H9 (cell line): ENCODE data around the gene GRIK4. TPM values are rescaled to one million over a fixed set of nuclear protein-coding genes. Genes with fewer than 3 reads are reported as not detected.

Experiments used
- DNase-seq: peaks from one replicate; pipeline ENCODE4 v3.0.0-alpha.2; 2017
- H2AFZ ChIP-seq: one replicate; pipeline ENCODE4 v1.6.1; 2013; ENCODE audit warnings: mild to moderate bottlenecking, low read length, control low read depth, moderate library complexity
- H2AK5ac ChIP-seq: 2 replicates; pipeline ENCODE4 v1.6.1; 2013; ENCODE audit warnings: low read length, control low read depth, mixed read lengths; ENCODE audit not compliant: insufficient read length
- H2BK120ac ChIP-seq: one replicate; pipeline ENCODE4 v1.6.1; 2013; ENCODE audit warnings: low read depth, mild to moderate bottlenecking, low read length, control low read depth, inconsistent platforms; ENCODE audit not compliant: poor library complexity, severe bottlenecking
- H2BK12ac ChIP-seq: 2 replicates; pipeline ENCODE4 v1.6.1; 2013; ENCODE audit warnings: low read length, control low read depth, mixed read lengths, low read depth; ENCODE audit not compliant: insufficient read length
- H2BK15ac ChIP-seq: 2 replicates; pipeline ENCODE4 v1.6.1; 2013; ENCODE audit warnings: low read depth, low read length, control low read depth
- H2BK20ac ChIP-seq: one replicate; pipeline ENCODE4 v1.6.1; 2013; ENCODE audit warnings: low read depth, mild to moderate bottlenecking, low read length, control low read depth, inconsistent platforms; ENCODE audit not compliant: poor library complexity, severe bottlenecking
- H2BK5ac ChIP-seq: 2 replicates; pipeline ENCODE4 v1.6.1; 2013; ENCODE audit warnings: low read length, control low read depth, mixed read lengths; ENCODE audit not compliant: insufficient read length
- H3K14ac ChIP-seq: 2 replicates; pipeline ENCODE4 v1.6.1; 2013; ENCODE audit warnings: low read length, control low read depth; ENCODE audit not compliant: insufficient read depth
- H3K18ac ChIP-seq: 2 replicates; pipeline ENCODE4 v1.6.1; 2013; ENCODE audit warnings: low read depth, mild to moderate bottlenecking, mixed read lengths, low read length, control low read depth; ENCODE audit not compliant: insufficient read length
- H3K23ac ChIP-seq: 2 replicates; pipeline ENCODE4 v1.6.1; 2013; ENCODE audit warnings: low read length, control low read depth, mixed read lengths, low read depth; ENCODE audit not compliant: insufficient read length
- H3K23me2 ChIP-seq: 2 replicates; pipeline ENCODE4 v1.6.1; 2013; ENCODE audit warnings: low read depth, mild to moderate bottlenecking, mixed read lengths, low read length, control low read depth; ENCODE audit not compliant: insufficient read length, poor library complexity, severe bottlenecking
- H3K27ac ChIP-seq: 2 replicates; pipeline ENCODE4 v1.5.1; 2013; ENCODE audit warnings: low read length, control low read depth, mixed read lengths, low read depth; ENCODE audit not compliant: insufficient read length
- H3K27me3 ChIP-seq: 2 replicates; pipeline ENCODE4 v1.6.1; 2013; ENCODE audit warnings: low read length, control low read depth, inconsistent platforms; ENCODE audit not compliant: insufficient read depth
- H3K4ac ChIP-seq: 2 replicates; pipeline ENCODE4 v1.6.1; 2013; ENCODE audit warnings: low read depth, mild to moderate bottlenecking, control low read depth, inconsistent platforms, low read length, moderate library complexity
- H3K4me1 ChIP-seq: 2 replicates; pipeline ENCODE4 v1.6.1; 2013; ENCODE audit warnings: low read length, control low read depth, inconsistent platforms; ENCODE audit not compliant: insufficient read depth
- H3K4me2 ChIP-seq: 2 replicates; pipeline ENCODE4 v1.6.1; 2013; ENCODE audit warnings: low read length, control low read depth, mixed read lengths; ENCODE audit not compliant: insufficient read length, insufficient read depth
- H3K56ac ChIP-seq: 2 replicates; pipeline ENCODE4 v1.6.1; 2013; ENCODE audit warnings: low read depth, mild to moderate bottlenecking, mixed read lengths, low read length, control low read depth; ENCODE audit not compliant: insufficient read length
- H3K79me1 ChIP-seq: 2 replicates; pipeline ENCODE4 v1.6.1; 2013; ENCODE audit warnings: low read depth, mild to moderate bottlenecking, moderate library complexity, low read length, control low read depth, inconsistent platforms; ENCODE audit not compliant: insufficient read depth, poor library complexity, severe bottlenecking
- H3K79me2 ChIP-seq: 2 replicates; pipeline ENCODE4 v1.6.1; 2013; ENCODE audit warnings: low read length, control low read depth, inconsistent platforms; ENCODE audit not compliant: insufficient read depth
- H3K9ac ChIP-seq: 2 replicates; pipeline ENCODE4 v1.6.1; 2013; ENCODE audit warnings: low read length, control low read depth, mixed read lengths; ENCODE audit not compliant: insufficient read length; ENCODE audit errors: extremely low read depth
- H3K9me3 ChIP-seq: one replicate; pipeline ENCODE4 v1.6.1; 2013; ENCODE audit warnings: low read depth, low read length, inconsistent platforms; ENCODE audit not compliant: control insufficient read depth
- H3T11ph ChIP-seq: one replicate; pipeline ENCODE4 v1.6.1; 2013; ENCODE audit warnings: mild to moderate bottlenecking, low read length, control low read depth, inconsistent platforms
- H4K20me1 ChIP-seq: one replicate; pipeline ENCODE4 v1.6.1; 2013; ENCODE audit not compliant: control insufficient read depth, insufficient read length, insufficient read depth
- H4K5ac ChIP-seq: 2 replicates; pipeline ENCODE4 v1.6.1; 2013; ENCODE audit warnings: low read depth, mild to moderate bottlenecking, mixed read lengths, low read length, control low read depth; ENCODE audit not compliant: insufficient read length
- H4K8ac ChIP-seq: replicated peaks from 2 replicates; pipeline ENCODE4 v1.6.1; 2013; ENCODE audit warnings: low read length, control low read depth, mixed read lengths, low read depth; ENCODE audit not compliant: insufficient read length
- H4K91ac ChIP-seq: 2 replicates; pipeline ENCODE4 v1.6.1; 2013; ENCODE audit warnings: low read depth, mild to moderate bottlenecking, moderate library complexity, mixed read lengths, low read length, control low read depth; ENCODE audit not compliant: insufficient read length
- H3K27ac Mint-ChIP-seq, 3 experiments: 2 replicates in 2 of 3; 3 replicates in 1 of 3; pipeline ENCODE4 v1.8.0; 2020 to 2021; ENCODE audit warnings: mixed read lengths in 3 of 3, mild to moderate bottlenecking in 1 of 3, moderate library complexity in 1 of 3
- H3K27me3 Mint-ChIP-seq: 2 replicates; pipeline ENCODE4 v1.8.0; 2021; ENCODE audit warnings: low read depth, mild to moderate bottlenecking, moderate library complexity, mixed read lengths
- H3K36me3 Mint-ChIP-seq, 3 experiments: 2 replicates in 2 of 3; 3 replicates in 1 of 3; pipeline ENCODE4 v1.8.0; 2020 to 2021; ENCODE audit warnings: low read depth in 3 of 3, mixed read lengths in 3 of 3; ENCODE audit not compliant: insufficient read depth in 1 of 3
- H3K4me1 Mint-ChIP-seq, 2 experiments: 2 replicates each; pipeline ENCODE4 v1.8.0; 2020; ENCODE audit warnings: mixed read lengths in 2 of 2
- H3K4me3 Mint-ChIP-seq, 2 experiments: 2 replicates in 1 of 2; 3 replicates in 1 of 2; pipeline ENCODE4 v1.8.0; 2020 to 2021; ENCODE audit warnings: mild to moderate bottlenecking in 2 of 2, mixed read lengths in 2 of 2, moderate library complexity in 1 of 2
- H3K9me3 Mint-ChIP-seq, 2 experiments: 2 replicates in 1 of 2; 3 replicates in 1 of 2; pipeline ENCODE4 v1.8.0; 2020; ENCODE audit warnings: mild to moderate bottlenecking in 2 of 2, mixed read lengths in 2 of 2, moderate library complexity in 1 of 2
- CTCF ChIP-seq: fragments of 200-600 bp; sonication (generic); conservative IDR thresholded peaks from 3 replicates; pipeline ENCODE4 v1.8.0; 2021; ENCODE audit warnings: antibody characterized with exemption, mild to moderate bottlenecking
- WGBS: extraction: QIAGEN DNeasy Blood & Tissue Kit; methylation state at CpG from one replicate; pipeline ENCODE4 v1.1.7; 2013; ENCODE audit warnings: missing lambda C conversion rate, low lambda C conversion rate, mixed read lengths; ENCODE audit not compliant: insufficient read length; ENCODE audit errors: extremely low coverage; 5-methylcytosine and 5-hydroxymethylcytosine counted together
- total RNA-seq: library from RNA; stranded (reverse); gene quantifications from 2 replicates; pipeline ENCODE4 v1.2.1, GENCODE V29; 2021

GRIK4 gene
- total RNA-seq, 1 experiment from 2014 or later: 2.3 TPM

- DNase-seq: no peak
- H2BK120ac ChIP-seq: no peak overlapping the region
- H2AFZ ChIP-seq: no peak overlapping the region
- H3K56ac ChIP-seq: no peak overlapping the region
- no peak overlapping the region for H3K4me2 ChIP-seq
- H3K23ac ChIP-seq: no peak overlapping the region
- Mint-ChIP-seq H3K9me3 (peaks cover 0 to 3% of the 10 kb centered on the region in 2 experiments; a peak in 1 of 5 replicates), H3K27me3 (peaks cover 100% of the 10 kb centered on the region), H3K4me1 (peaks cover 16 to 18% of the 10 kb centered on the region in 2 experiments), H3K27ac (no peak overlapping the region), H3K36me3 (no peaks in the 10 kb centered on the region), H3K4me3 (no peak overlapping the region)
- no peak overlapping the region for H4K8ac ChIP-seq
- no peak overlapping the region for H3K14ac ChIP-seq
- no peaks in the 10 kb centered on the region for H3K79me1 ChIP-seq
- H3K27me3 ChIP-seq: peaks cover 60% of the 10 kb centered on the region
- no peak overlapping the region for H2BK5ac ChIP-seq
- H3K27ac ChIP-seq: no peak overlapping the region
- no peak overlapping the region for H3T11ph ChIP-seq
- H3K9me3 ChIP-seq: no peaks in the 10 kb centered on the region
- H3K4me1 ChIP-seq: peaks cover 16% of the 10 kb centered on the region; the same call in 1 of the 2 replicates
- no CpG with 5 or more reads among the region's 12 CpGs for WGBS
- H3K79me2 ChIP-seq: no peaks in the 10 kb centered on the region
- H2AK5ac ChIP-seq: no peak overlapping the region
- H3K18ac ChIP-seq: no peak overlapping the region
- no peak overlapping the region for H3K9ac ChIP-seq
- peaks cover 3% of the 10 kb centered on the region for H4K20me1 ChIP-seq
- H2BK12ac ChIP-seq: no peak overlapping the region
- H4K5ac ChIP-seq: no peak overlapping the region
- H3K4ac ChIP-seq: no peak overlapping the region
- H3K23me2 ChIP-seq: no peaks in the 10 kb centered on the region
- no peak overlapping the region for H4K91ac ChIP-seq
- TF ChIP-seq CTCF: no peak
- H2BK20ac ChIP-seq: no peak overlapping the region
- H2BK15ac ChIP-seq: no peak overlapping the region
These were observed 136.1 kb downstream of the GRIK4 start for GRCh38 chr11:120647681-120648080.
